GM12878 (cell line): ENCODE results near the gene HNRNPR. TPM values are rescaled to one million over a fixed set of nuclear protein-coding genes. Genes with fewer than 3 reads are reported as not detected.
"Not testable (repeated sequence)": the region's sequence is repeated elsewhere in the genome, so short reads cannot be mapped to it uniquely, and the experiment has no call there.

Experiments
- ATAC-seq: fragments of 200-7000 bp; cut with Tn5 transposase; 3 replicates; pipeline ENCODE4 v1.9.1; 2020; ENCODE audit warnings: mild to moderate bottlenecking, moderate library complexity
- BruUV-seq: library from RNA; stranded (reverse); fragments of 400-500 nt; replicated peaks from 2 replicates; lab custom pipeline; 2021; lab: Mats Ljungman, UMichigan
- CTCF ChIA-PET: fragments of 300-600 bp; sonication (Branson Sonifier 250); formaldehyde crosslinking; extraction: SDS; loops from one replicate; lab custom pipeline; 2021; ENCODE audit warnings: inconsistent platforms; lab: Yijun Ruan, JAX
- POLR2A ChIA-PET: fragments of 350-600 bp; formaldehyde crosslinking; extraction: SDS; loops from one replicate; lab custom pipeline; 2021; ENCODE audit warnings: inconsistent platforms; lab: Charles Lee
- RAD21 ChIA-PET: fragments of 300-600 bp; sonication (Branson Sonifier 250); formaldehyde crosslinking; loops from one replicate; lab custom pipeline; 2023; ENCODE audit warnings: antibody characterized with exemption; ENCODE audit not compliant: unreplicated experiment; lab: Charles Lee
- SMC1A ChIA-PET: fragments of 300-600 bp; sonication (Branson Sonifier 250); formaldehyde crosslinking; loops from one replicate; lab custom pipeline; 2023; ENCODE audit not compliant: unreplicated experiment, uncharacterized antibody; lab: Charles Lee
- DNase-seq: peaks from one replicate; pipeline ENCODE4 v3.0.0-alpha.2; 2011; ENCODE audit warnings: low read depth, low spot score
- FAIRE-seq: peaks from 3 replicates; lab custom pipeline; 2011; peaks lifted over from hg19 to GRCh38; lab: Jason Lieb, UNC
- H2AFZ ChIP-seq: 2 replicates; pipeline ENCODE4 v1.6.0; 2011; ENCODE audit warnings: low read depth, low read length, control low read depth; ENCODE audit not compliant: control insufficient read depth
- H3K27ac ChIP-seq: 2 replicates; pipeline ENCODE4 v1.5.1; 2011; ENCODE audit warnings: control low read depth; ENCODE audit not compliant: control insufficient read depth, insufficient read depth
- H3K27me3 ChIP-seq, 2 experiments: replicated peaks in 1 of 2; 2 replicates each; pipeline versions ENCODE4 v1.6.0 to v1.6.1; 2011; ENCODE audit warnings: low read length in 1 of 2; ENCODE audit not compliant: control insufficient read depth in 2 of 2, insufficient read depth in 2 of 2
- H3K36me3 ChIP-seq, 2 experiments: 2 replicates each; pipeline ENCODE4 v1.5.1; 2011; ENCODE audit warnings: low read length in 1 of 2; ENCODE audit not compliant: control insufficient read depth in 2 of 2, insufficient read depth in 2 of 2
- H3K4me1 ChIP-seq: 2 replicates; pipeline ENCODE4 v1.6.1; 2011; ENCODE audit warnings: mild to moderate bottlenecking, low read length, moderate library complexity, mixed read lengths; ENCODE audit not compliant: control insufficient read depth, insufficient read depth
- H3K4me2 ChIP-seq: 2 replicates; pipeline ENCODE4 v1.6.0; 2011; ENCODE audit warnings: control low read depth; ENCODE audit not compliant: control insufficient read depth, insufficient read depth
- H3K4me3 ChIP-seq: fragments of 200-600 bp; sonication (generic); 2 replicates; pipeline ENCODE4 v1.5.1; 2016
- H3K79me2 ChIP-seq: 2 replicates; pipeline ENCODE4 v1.6.0; 2011; ENCODE audit warnings: low read length; ENCODE audit not compliant: control insufficient read depth, insufficient read depth
- H3K9ac ChIP-seq: 2 replicates; pipeline ENCODE4 v1.8.0; 2011; ENCODE audit warnings: low read length, control low read depth, mixed read lengths; ENCODE audit not compliant: control insufficient read depth, insufficient read depth
- H3K9me3 ChIP-seq: replicated peaks from 3 replicates; pipeline ENCODE4 v1.5.1; 2011; ENCODE audit warnings: mild to moderate bottlenecking, low read length; ENCODE audit not compliant: control insufficient read depth, insufficient read depth
- H4K20me1 ChIP-seq: 2 replicates; pipeline ENCODE4 v1.6.0; 2011; ENCODE audit not compliant: control insufficient read depth, insufficient read depth
- WGBS: methylation state at CpG from one replicate; pipeline ENCODE4 v1.1.6; 2016; ENCODE audit warnings: low lambda C conversion rate; ENCODE audit not compliant: insufficient replicate concordance, insufficient coverage; ENCODE audit errors: missing lambda C conversion rate; 5-methylcytosine and 5-hydroxymethylcytosine counted together
- in situ Hi-C: fragments of 300-500 bp; cut with MboI; formaldehyde crosslinking; loops from 9 replicates; pipeline ENCODE4 v1.14.3; 2018; ENCODE audit warnings: mixed read lengths
- intact Hi-C: fragments of 100-400 bp; cut with micrococcal nuclease; formaldehyde crosslinking; loops from one replicate; pipeline ENCODE4 v1.14.2; 2022; ENCODE audit not compliant: unreplicated experiment
- polyA plus RNA-seq, 11 experiments: library from polyadenylated mRNA; depleted of rRNA in 4 of 11; unstranded in 6 of 11; stranded (reverse) in 5 of 11; fragments of >200 nt; fragmentation: Nextera tagmentation in 4 of 11; fragmentation: Illumina TruSeq in 1 of 11; extraction: Ambion mirVana in 4 of 11; extraction: Trizol in 1 of 11; gene quantifications; 1 replicate in 1 of 11; 2 replicates in 10 of 11; pipeline versions ENCODE4 v1.2.1 to v1.2.3, GENCODE V29; 2011 to 2016; ENCODE audit warnings: inconsistent platforms in 2 of 11, missing spikeins in 2 of 11, low read depth in 1 of 11
- total RNA-seq, 4 experiments: library from RNA; depleted of rRNA in 3 of 4; stranded (reverse); fragments of >200 nt in 3 of 4; fragmentation: Illumina TruSeq in 1 of 4; extraction: Trizol in 1 of 4; gene quantifications; 2 replicates each; pipeline versions ENCODE4 v1.2.1 to v1.2.3, GENCODE V29; 2013 to 2021

Gene HNRNPR
- total and polyA plus RNA-seq, 10 of the 15 experiments (the other 5 are each of a cell fraction or from before 2014, with no cell fraction given): 80.5 to 280 (median 218) TPM

DNA sequence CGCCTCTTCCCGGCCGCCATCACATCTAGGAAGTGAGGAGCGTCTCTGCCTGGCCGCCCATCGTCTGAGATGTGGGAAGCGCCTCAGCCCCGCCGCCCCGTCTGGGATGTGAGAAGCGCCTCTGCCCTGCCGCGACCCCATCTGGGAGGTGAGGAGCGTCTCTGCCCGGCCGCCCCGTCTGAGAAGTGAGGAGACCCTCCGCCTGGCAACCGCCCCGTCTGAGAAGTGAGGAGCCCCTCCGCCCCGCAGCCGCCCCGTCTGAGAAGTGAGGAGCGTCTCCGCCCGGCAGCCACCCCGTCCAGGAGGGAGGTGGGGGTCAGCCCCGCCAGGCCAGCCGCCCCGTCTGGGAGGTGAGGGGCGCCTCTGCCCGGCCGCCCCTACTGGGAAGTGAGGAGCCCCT lies 86.7 kb downstream of the HNRNPR start:
- BruUV-seq, intact Hi-C loops, FAIRE-seq: not testable (repeated sequence)

More for the DNA sequence above, 86.7 kb downstream of the HNRNPR start:
- H4K20me1 ChIP-seq, in situ Hi-C loops, H3K36me3 ChIP-seq, H3K27me3 ChIP-seq, H2AFZ ChIP-seq, ATAC-seq, H3K4me3 ChIP-seq, H3K79me2 ChIP-seq, SMC1A ChIA-PET, CTCF ChIA-PET, H3K4me2 ChIP-seq, H3K9ac ChIP-seq, POLR2A ChIA-PET, RAD21 ChIA-PET, H3K9me3 ChIP-seq, H3K4me1 ChIP-seq, DNase-seq, H3K27ac ChIP-seq: not testable (repeated sequence)
- 88% methylated on average over 19 of the region's 34 CpGs for WGBS

Other genes starting within 250 kb of the HNRNPR start
- 13.8 and 15.5 TPM in 2 replicates for gene LUZP1, start 175.4 kb downstream of the HNRNPR start, total RNA-seq (2014; rRNA removed)
- 17.1 and 17.5 TPM in 2 replicates for gene LUZP1, start 175.4 kb downstream of the HNRNPR start, total RNA-seq (2014; rRNA removed; fragmentation: Illumina TruSeq; extraction: Trizol)
- gene LUZP1, start 175.4 kb downstream of the HNRNPR start, total RNA-seq (2021): 24.0 and 24.8 TPM in 2 replicates
- 10.6 and 12.2 TPM in 2 replicates for gene LUZP1, start 175.4 kb downstream of the HNRNPR start, polyA plus RNA-seq (2011; rRNA removed)
- 19.7 and 22.8 TPM in 2 replicates for gene LUZP1, start 175.4 kb downstream of the HNRNPR start, polyA plus RNA-seq (2014; fragmentation: Illumina TruSeq; extraction: Trizol)
- 10 to 100 TPM; 11.3 to 17.1 TPM for gene LUZP1, start 175.4 kb downstream of the HNRNPR start, polyA plus RNA-seq (2014; fragmentation: Nextera tagmentation; extraction: Ambion mirVana)
- 11.3 and 11.7 TPM in 2 replicates for gene LUZP1, start 175.4 kb downstream of the HNRNPR start, polyA plus RNA-seq (2014; rRNA removed)
- 10 to 100 TPM; 27.1 to 28.2 TPM for gene LUZP1, start 175.4 kb downstream of the HNRNPR start, polyA plus RNA-seq (2016; fragmentation: Nextera tagmentation; extraction: Ambion mirVana)
- not detected in 2 replicates for gene HTR1D, start 126.8 kb downstream of the HNRNPR start, total RNA-seq (2014; rRNA removed)
- gene HTR1D, start 126.8 kb downstream of the HNRNPR start, total RNA-seq (2014; rRNA removed; fragmentation: Illumina TruSeq; extraction: Trizol): not detected in 2 replicates
- not detected in 2 replicates for gene HTR1D, start 126.8 kb downstream of the HNRNPR start, total RNA-seq (2021)
- 0.04 and 0.07 TPM in 2 replicates for gene HTR1D, start 126.8 kb downstream of the HNRNPR start, polyA plus RNA-seq (2011; rRNA removed)
- gene HTR1D, start 126.8 kb downstream of the HNRNPR start, polyA plus RNA-seq (2014; fragmentation: Illumina TruSeq; extraction: Trizol): not detected in 2 replicates
- gene HTR1D, start 126.8 kb downstream of the HNRNPR start, polyA plus RNA-seq (2014; fragmentation: Nextera tagmentation; extraction: Ambion mirVana): not detected
- not detected in 2 replicates for gene HTR1D, start 126.8 kb downstream of the HNRNPR start, polyA plus RNA-seq (2014; rRNA removed)
- gene HTR1D, start 126.8 kb downstream of the HNRNPR start, polyA plus RNA-seq (2016; fragmentation: Nextera tagmentation; extraction: Ambion mirVana): not detected
- gene ZNF436, start 25.6 kb upstream of the HNRNPR start, total RNA-seq (2014; rRNA removed): 3.4 and 3.8 TPM in 2 replicates
- gene ZNF436, start 25.6 kb upstream of the HNRNPR start, total RNA-seq (2014; rRNA removed; fragmentation: Illumina TruSeq; extraction: Trizol): 3.5 and 3.8 TPM in 2 replicates
- 3.1 and 3.2 TPM in 2 replicates for gene ZNF436, start 25.6 kb upstream of the HNRNPR start, total RNA-seq (2021)
- 4.7 and 6.3 TPM in 2 replicates for gene ZNF436, start 25.6 kb upstream of the HNRNPR start, polyA plus RNA-seq (2011; rRNA removed)
- gene ZNF436, start 25.6 kb upstream of the HNRNPR start, polyA plus RNA-seq (2014; fragmentation: Illumina TruSeq; extraction: Trizol): 3.4 and 4.5 TPM in 2 replicates
- 1 to 10 TPM in 1 of 2 experiments, under 1 TPM in 1; 0.85 to 1.1 TPM for gene ZNF436, start 25.6 kb upstream of the HNRNPR start, polyA plus RNA-seq (2014; fragmentation: Nextera tagmentation; extraction: Ambion mirVana)
- gene ZNF436, start 25.6 kb upstream of the HNRNPR start, polyA plus RNA-seq (2014; rRNA removed): 1.8 and 1.9 TPM in 2 replicates
- gene ZNF436, start 25.6 kb upstream of the HNRNPR start, polyA plus RNA-seq (2016; fragmentation: Nextera tagmentation; extraction: Ambion mirVana): 1 to 10 TPM; 2.6 to 2.9 TPM
- 0.23 TPM in 1 of 2 replicates, not detected in the other for gene TCEA3, start 80.5 kb upstream of the HNRNPR start, total RNA-seq (2014; rRNA removed)
- not detected in 2 replicates for gene TCEA3, start 80.5 kb upstream of the HNRNPR start, total RNA-seq (2014; rRNA removed; fragmentation: Illumina TruSeq; extraction: Trizol)
- 0.37 TPM in 1 of 2 replicates, not detected in the other for gene TCEA3, start 80.5 kb upstream of the HNRNPR start, total RNA-seq (2021)
- gene TCEA3, start 80.5 kb upstream of the HNRNPR start, polyA plus RNA-seq (2011; rRNA removed): 0.08 TPM in 1 of 2 replicates, not detected in the other
- gene TCEA3, start 80.5 kb upstream of the HNRNPR start, polyA plus RNA-seq (2014; fragmentation: Illumina TruSeq; extraction: Trizol): 0.27 TPM in 1 of 2 replicates, not detected in the other
- not detected for gene TCEA3, start 80.5 kb upstream of the HNRNPR start, polyA plus RNA-seq (2014; fragmentation: Nextera tagmentation; extraction: Ambion mirVana)
- gene TCEA3, start 80.5 kb upstream of the HNRNPR start, polyA plus RNA-seq (2014; rRNA removed): 0.06 TPM in 1 of 2 replicates, not detected in the other
- gene TCEA3, start 80.5 kb upstream of the HNRNPR start, polyA plus RNA-seq (2016; fragmentation: Nextera tagmentation; extraction: Ambion mirVana): not detected
- gene ASAP3, start 139.9 kb upstream of the HNRNPR start, total RNA-seq (2014; rRNA removed): 0.44 and 0.56 TPM in 2 replicates
- 0.13 and 0.18 TPM in 2 replicates for gene ASAP3, start 139.9 kb upstream of the HNRNPR start, total RNA-seq (2014; rRNA removed; fragmentation: Illumina TruSeq; extraction: Trizol)
- 0.66 and 0.92 TPM in 2 replicates for gene ASAP3, start 139.9 kb upstream of the HNRNPR start, total RNA-seq (2021)
- 0.04 TPM in 1 of 2 replicates, not detected in the other for gene ASAP3, start 139.9 kb upstream of the HNRNPR start, polyA plus RNA-seq (2011; rRNA removed)
- gene ASAP3, start 139.9 kb upstream of the HNRNPR start, polyA plus RNA-seq (2014; fragmentation: Illumina TruSeq; extraction: Trizol): 0.34 and 0.76 TPM in 2 replicates
- under 1 TPM in 1 of 2 experiments, not detected in 1; 0.07 TPM for gene ASAP3, start 139.9 kb upstream of the HNRNPR start, polyA plus RNA-seq (2014; fragmentation: Nextera tagmentation; extraction: Ambion mirVana)
- gene ASAP3, start 139.9 kb upstream of the HNRNPR start, polyA plus RNA-seq (2014; rRNA removed): 0.44 and 0.65 TPM in 2 replicates
- gene ASAP3, start 139.9 kb upstream of the HNRNPR start, polyA plus RNA-seq (2016; fragmentation: Nextera tagmentation; extraction: Ambion mirVana): under 1 TPM; 0.33 to 0.34 TPM
- gene E2F2, start 186.9 kb upstream of the HNRNPR start, total RNA-seq (2014; rRNA removed): 23.7 and 24.6 TPM in 2 replicates
- 13.4 and 14.7 TPM in 2 replicates for gene E2F2, start 186.9 kb upstream of the HNRNPR start, total RNA-seq (2014; rRNA removed; fragmentation: Illumina TruSeq; extraction: Trizol)
- 24.0 and 27.2 TPM in 2 replicates for gene E2F2, start 186.9 kb upstream of the HNRNPR start, total RNA-seq (2021)
- 2.3 and 3.8 TPM in 2 replicates for gene E2F2, start 186.9 kb upstream of the HNRNPR start, polyA plus RNA-seq (2011; rRNA removed)
- 9.0 and 14.5 TPM in 2 replicates for gene E2F2, start 186.9 kb upstream of the HNRNPR start, polyA plus RNA-seq (2014; fragmentation: Illumina TruSeq; extraction: Trizol)
- 1 to 10 TPM; 4.3 to 4.6 TPM for gene E2F2, start 186.9 kb upstream of the HNRNPR start, polyA plus RNA-seq (2014; fragmentation: Nextera tagmentation; extraction: Ambion mirVana)
- gene E2F2, start 186.9 kb upstream of the HNRNPR start, polyA plus RNA-seq (2014; rRNA removed): 10.4 and 12.2 TPM in 2 replicates
- 10 to 100 TPM; 17.5 to 18.0 TPM for gene E2F2, start 186.9 kb upstream of the HNRNPR start, polyA plus RNA-seq (2016; fragmentation: Nextera tagmentation; extraction: Ambion mirVana)
- 403 and 449 TPM in 2 replicates for gene ID3, start 215.2 kb upstream of the HNRNPR start, total RNA-seq (2014; rRNA removed)
- gene ID3, start 215.2 kb upstream of the HNRNPR start, total RNA-seq (2014; rRNA removed; fragmentation: Illumina TruSeq; extraction: Trizol): 129 and 136 TPM in 2 replicates
- gene ID3, start 215.2 kb upstream of the HNRNPR start, total RNA-seq (2021): 278 and 285 TPM in 2 replicates
- 33.6 and 44.0 TPM in 2 replicates for gene ID3, start 215.2 kb upstream of the HNRNPR start, polyA plus RNA-seq (2011; rRNA removed)
- gene ID3, start 215.2 kb upstream of the HNRNPR start, polyA plus RNA-seq (2014; fragmentation: Illumina TruSeq; extraction: Trizol): 44.0 and 122 TPM in 2 replicates
- gene ID3, start 215.2 kb upstream of the HNRNPR start, polyA plus RNA-seq (2014; fragmentation: Nextera tagmentation; extraction: Ambion mirVana): 100 to 1,000 TPM in 1 of 2 experiments, 10 to 100 TPM in 1; 42.7 to 104 TPM
- 389 and 394 TPM in 2 replicates for gene ID3, start 215.2 kb upstream of the HNRNPR start, polyA plus RNA-seq (2014; rRNA removed)
- 100 to 1,000 TPM; 459 to 475 TPM for gene ID3, start 215.2 kb upstream of the HNRNPR start, polyA plus RNA-seq (2016; fragmentation: Nextera tagmentation; extraction: Ambion mirVana)